ENCODE results near the gene SCN2B. TPM values are rescaled to one million over a fixed set of nuclear protein-coding genes. Genes with fewer than 3 reads are reported as not detected.

Gene SCN2B
- total and polyA plus RNA-seq, 2 of the 13 experiments (the other 11 are each of a cell fraction or from before 2014, with no cell fraction given) = 0.01 to 0.02 TPM

GRCh38 chr11:118200901-118201680 is 24.7 kb upstream of the SCN2B start:
- Histone ChIP-seq H3K36me3 (replicated peaks in 1 of 2; ENCODE audit: control insufficient read depth in 1 of 2, insufficient read depth in 2 of 2, low read length in 2 of 2) (no peaks in the 10 kb centered on the region), H3K27me3 (ENCODE audit: control insufficient read depth in 1 of 2, insufficient read depth in 2 of 2, low read length in 2 of 2) (no peaks in the 10 kb centered on the region), H3K9me3 (ENCODE audit: low read length) (no peaks in the 10 kb centered on the region), H3K9ac (ENCODE audit: insufficient read depth, low read depth, low read length) (no peak overlapping the region), H2AFZ (ENCODE audit: low read length) (no peak overlapping the region), H3K4me1 (ENCODE audit: insufficient read depth, low read length) (peaks cover 84% of the 10 kb centered on the region), H3K27ac (ENCODE audit: extremely low read length, insufficient read depth, low read length) (peak overlapping the region; percentile 92), H3K4me2 (ENCODE audit: low read depth, low read length) (no peak overlapping the region), H3K79me2 (ENCODE audit: insufficient read depth, low read length) (no peaks in the 10 kb centered on the region), H3K4me3 (replicated peaks in 1 of 3; ENCODE audit: insufficient read depth in 1 of 3, low read depth in 2 of 3, low read length in 3 of 3) (no peak overlapping the region), H4K20me1 (ENCODE audit: insufficient read depth, low read length) (no peaks in the 10 kb centered on the region)
- no peak for FAIRE-seq
- ChIA-PET CTCF (ENCODE audit: low intra/inter-chr PET ratio, low total read pairs) (no interaction called here), POLR2A (interaction anchor here (1.9 to 2.4 kb wide), 3 partner anchors 12 to 63 kb away, joined by 6 to 49 read pairs (median 14); partner anchors contain the start of genes MPZL2 and MPZL3)
- no TSS peak for BruUV-seq (replicated peaks)
- in situ Hi-C loops (cut with HindIII; ENCODE audit: extremely low pct_ligation_motif_present, low pct_unique_long_range_greater_than_20kb) (no loop called here), intact Hi-C loops (cut with micrococcal nuclease; ENCODE audit: unreplicated experiment) (no loop called here)
- no peak for TF ChIP-seq RBAK (CRISPR knock-in tag; IDR thresholded peaks at IDR 0.05)
- DNase-seq (ENCODE audit: low spot score) = no peak
- WGBS (ENCODE audit: low lambda C conversion rate) = 96% methylated on average over 9 of the region's 9 CpGs
- ATAC-seq = no peak

DNA sequence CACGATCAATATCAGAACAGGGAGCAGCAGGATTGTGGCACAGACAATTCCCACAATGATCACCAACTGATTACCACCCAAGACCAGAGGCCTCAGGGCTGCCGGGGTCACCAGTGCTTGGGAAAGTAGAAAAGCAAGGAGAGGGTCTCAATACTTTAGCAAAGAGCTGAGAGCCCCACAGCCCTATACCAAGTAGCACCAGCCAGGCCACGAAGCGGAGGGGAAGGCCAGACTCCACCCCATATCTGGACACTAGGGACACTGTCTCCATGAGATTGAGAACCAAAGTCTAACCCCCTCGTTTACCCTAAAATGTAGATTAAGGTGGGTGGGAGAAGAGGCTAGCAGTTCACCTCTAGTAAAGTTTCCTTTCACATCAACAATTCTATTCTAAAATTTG is 24.1 kb upstream of the SCN2B start:
- BruUV-seq (replicated peaks) = no TSS peak
- Histone ChIP-seq H2AFZ (ENCODE audit: low read length) (no peak overlapping the region), H3K27ac (ENCODE audit: extremely low read length, insufficient read depth, low read length) (no peak overlapping the region), H3K27me3 (ENCODE audit: control insufficient read depth in 1 of 2, insufficient read depth in 2 of 2, low read length in 2 of 2) (no peaks in the 10 kb centered on the region), H3K4me2 (ENCODE audit: low read depth, low read length) (no peak overlapping the region), H3K9ac (ENCODE audit: insufficient read depth, low read depth, low read length) (no peak overlapping the region), H3K9me3 (ENCODE audit: low read length) (no peaks in the 10 kb centered on the region), H3K4me1 (ENCODE audit: insufficient read depth, low read length) (peaks cover 84% of the 10 kb centered on the region), H4K20me1 (ENCODE audit: insufficient read depth, low read length) (no peaks in the 10 kb centered on the region), H3K36me3 (replicated peaks in 1 of 2; ENCODE audit: control insufficient read depth in 1 of 2, insufficient read depth in 2 of 2, low read length in 2 of 2) (no peaks in the 10 kb centered on the region), H3K79me2 (ENCODE audit: insufficient read depth, low read length) (no peaks in the 10 kb centered on the region), H3K4me3 (replicated peaks in 1 of 3; ENCODE audit: insufficient read depth in 1 of 3, low read depth in 2 of 3, low read length in 3 of 3) (no peak overlapping the region)
- in situ Hi-C loops (cut with HindIII; ENCODE audit: extremely low pct_ligation_motif_present, low pct_unique_long_range_greater_than_20kb) (no loop called here), intact Hi-C loops (cut with micrococcal nuclease; ENCODE audit: unreplicated experiment) (no loop called here)
- ATAC-seq (no peak), FAIRE-seq (no peak), DNase-seq (ENCODE audit: low spot score) (no peak)
- WGBS (ENCODE audit: low lambda C conversion rate) = 87% methylated on average over 5 of the region's 5 CpGs
- ChIA-PET POLR2A (no interaction called here), CTCF (ENCODE audit: low intra/inter-chr PET ratio, low total read pairs) (no interaction called here)
- TF ChIP-seq SAFB2 (CRISPR knock-in tag; IDR thresholded peaks at IDR 0.05; ENCODE audit: borderline replicate concordance, low read depth) (no peak), ARNT2 (CRISPR knock-in tag; IDR thresholded peaks at IDR 0.05; ENCODE audit: low read depth) (no peak), ZNF274 (CRISPR knock-in tag; IDR thresholded peaks at IDR 0.05) (no peak), ATM (IDR thresholded peaks at IDR 0.05; ENCODE audit: borderline replicate concordance) (no peak), NFYB (CRISPR knock-in tag; IDR thresholded peaks at IDR 0.05) (no peak)
- TF ChIP-seq, protein P1, sequence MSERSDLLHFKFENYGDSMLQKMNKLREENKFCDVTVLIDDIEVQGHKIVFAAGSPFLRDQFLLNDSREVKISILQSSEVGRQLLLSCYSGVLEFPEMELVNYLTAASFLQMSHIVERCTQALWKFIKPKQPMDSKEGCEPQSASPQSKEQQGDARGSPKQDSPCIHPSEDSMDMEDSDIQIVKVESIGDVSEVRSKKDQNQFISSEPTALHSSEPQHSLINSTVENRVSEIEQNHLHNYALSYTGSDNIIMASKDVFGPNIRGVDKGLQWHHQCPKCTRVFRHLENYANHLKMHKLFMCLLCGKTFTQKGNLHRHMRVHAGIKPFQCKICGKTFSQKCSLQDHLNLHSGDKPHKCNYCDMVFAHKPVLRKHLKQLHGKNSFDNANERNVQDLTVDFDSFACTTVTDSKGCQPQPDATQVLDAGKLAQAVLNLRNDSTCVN (CRISPR knock-in tag; IDR thresholded peaks at IDR 0.05; ENCODE audit: borderline replicate concordance) = no peak
- TF ChIP-seq, protein P2, sequence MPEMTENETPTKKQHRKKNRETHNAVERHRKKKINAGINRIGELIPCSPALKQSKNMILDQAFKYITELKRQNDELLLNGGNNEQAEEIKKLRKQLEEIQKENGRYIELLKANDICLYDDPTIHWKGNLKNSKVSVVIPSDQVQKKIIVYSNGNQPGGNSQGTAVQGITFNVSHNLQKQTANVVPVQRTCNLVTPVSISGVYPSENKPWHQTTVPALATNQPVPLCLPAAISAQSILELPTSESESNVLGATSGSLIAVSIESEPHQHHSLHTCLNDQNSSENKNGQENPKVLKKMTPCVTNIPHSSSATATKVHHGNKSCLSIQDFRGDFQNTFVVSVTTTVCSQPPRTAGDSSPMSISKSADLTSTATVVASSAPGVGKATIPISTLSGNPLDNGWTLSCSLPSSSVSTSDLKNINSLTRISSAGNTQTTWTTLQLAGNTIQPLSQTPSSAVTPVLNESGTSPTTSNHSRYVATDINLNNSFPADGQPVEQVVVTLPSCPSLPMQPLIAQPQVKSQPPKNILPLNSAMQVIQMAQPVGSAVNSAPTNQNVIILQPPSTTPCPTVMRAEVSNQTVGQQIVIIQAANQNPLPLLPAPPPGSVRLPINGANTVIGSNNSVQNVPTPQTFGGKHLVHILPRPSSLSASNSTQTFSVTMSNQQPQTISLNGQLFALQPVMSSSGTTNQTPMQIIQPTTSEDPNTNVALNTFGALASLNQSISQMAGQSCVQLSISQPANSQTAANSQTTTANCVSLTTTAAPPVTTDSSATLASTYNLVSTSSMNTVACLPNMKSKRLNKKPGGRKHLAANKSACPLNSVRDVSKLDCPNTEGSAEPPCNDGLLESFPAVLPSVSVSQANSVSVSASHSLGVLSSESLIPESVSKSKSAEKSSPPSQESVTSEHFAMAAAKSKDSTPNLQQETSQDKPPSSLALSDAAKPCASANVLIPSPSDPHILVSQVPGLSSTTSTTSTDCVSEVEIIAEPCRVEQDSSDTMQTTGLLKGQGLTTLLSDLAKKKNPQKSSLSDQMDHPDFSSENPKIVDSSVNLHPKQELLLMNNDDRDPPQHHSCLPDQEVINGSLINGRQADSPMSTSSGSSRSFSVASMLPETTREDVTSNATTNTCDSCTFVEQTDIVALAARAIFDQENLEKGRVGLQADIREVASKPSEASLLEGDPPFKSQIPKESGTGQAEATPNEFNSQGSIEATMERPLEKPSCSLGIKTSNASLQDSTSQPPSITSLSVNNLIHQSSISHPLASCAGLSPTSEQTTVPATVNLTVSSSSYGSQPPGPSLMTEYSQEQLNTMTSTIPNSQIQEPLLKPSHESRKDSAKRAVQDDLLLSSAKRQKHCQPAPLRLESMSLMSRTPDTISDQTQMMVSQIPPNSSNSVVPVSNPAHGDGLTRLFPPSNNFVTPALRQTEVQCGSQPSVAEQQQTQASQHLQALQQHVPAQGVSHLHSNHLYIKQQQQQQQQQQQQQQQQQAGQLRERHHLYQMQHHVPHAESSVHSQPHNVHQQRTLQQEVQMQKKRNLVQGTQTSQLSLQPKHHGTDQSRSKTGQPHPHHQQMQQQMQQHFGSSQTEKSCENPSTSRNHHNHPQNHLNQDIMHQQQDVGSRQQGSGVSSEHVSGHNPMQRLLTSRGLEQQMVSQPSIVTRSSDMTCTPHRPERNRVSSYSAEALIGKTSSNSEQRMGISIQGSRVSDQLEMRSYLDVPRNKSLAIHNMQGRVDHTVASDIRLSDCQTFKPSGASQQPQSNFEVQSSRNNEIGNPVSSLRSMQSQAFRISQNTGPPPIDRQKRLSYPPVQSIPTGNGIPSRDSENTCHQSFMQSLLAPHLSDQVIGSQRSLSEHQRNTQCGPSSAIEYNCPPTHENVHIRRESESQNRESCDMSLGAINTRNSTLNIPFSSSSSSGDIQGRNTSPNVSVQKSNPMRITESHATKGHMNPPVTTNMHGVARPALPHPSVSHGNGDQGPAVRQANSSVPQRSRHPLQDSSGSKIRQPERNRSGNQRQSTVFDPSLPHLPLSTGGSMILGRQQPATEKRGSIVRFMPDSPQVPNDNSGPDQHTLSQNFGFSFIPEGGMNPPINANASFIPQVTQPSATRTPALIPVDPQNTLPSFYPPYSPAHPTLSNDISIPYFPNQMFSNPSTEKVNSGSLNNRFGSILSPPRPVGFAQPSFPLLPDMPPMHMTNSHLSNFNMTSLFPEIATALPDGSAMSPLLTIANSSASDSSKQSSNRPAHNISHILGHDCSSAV (CRISPR knock-in tag; IDR thresholded peaks at IDR 0.05; ENCODE audit: borderline replicate concordance) = no peak
